PFSK-1 (cell line): ENCODE results near the gene SEC14L6.

Experiments used
- FOXP2 ChIP-seq: optimal IDR thresholded peaks from 2 replicates; pipeline ENCODE3; 2011; ENCODE audit warnings: borderline replicate concordance, control low read depth, inconsistent platforms; ENCODE audit not compliant: insufficient read depth; ENCODE audit errors: extremely low read length, extremely low read depth
- POLR2AphosphoS5 ChIP-seq: IDR thresholded peaks from 2 replicates; pipeline ENCODE4 v1.6.1; 2012; ENCODE audit warnings: low read depth, mild to moderate bottlenecking, control low read depth, low read length, moderate library complexity
- REST ChIP-seq, 2 experiments: IDR thresholded peaks; 2 replicates each; pipeline versions ENCODE4 v1.6.1 to v1.8.0; 2011 to 2012; ENCODE audit warnings: low read depth in 2 of 2, low read length in 2 of 2, control low read depth in 1 of 2, inconsistent platforms in 1 of 2, mild to moderate bottlenecking in 1 of 2, moderate library complexity in 1 of 2; ENCODE audit not compliant: insufficient read depth in 1 of 2
- SIN3A ChIP-seq: IDR thresholded peaks from 2 replicates; pipeline ENCODE4 v1.6.1; 2012; ENCODE audit warnings: mild to moderate bottlenecking, low read length, moderate library complexity, borderline replicate concordance; ENCODE audit not compliant: insufficient read depth
- TAF1 ChIP-seq: IDR thresholded peaks from 2 replicates; pipeline ENCODE4 v1.6.1; 2012; ENCODE audit warnings: low read length, control low read depth, borderline replicate concordance; ENCODE audit not compliant: insufficient read depth

The SEC14L6 gene

GRCh38 chr22:30523646-30524489 is 22.7 kb downstream of the SEC14L6 start:
- TF ChIP-seq FOXP2, result no peak
- no peak for TF ChIP-seq REST (IDR thresholded peaks at IDR 0.05; ENCODE audit: insufficient read depth in 1 of 2, low read depth in 2 of 2, low read length in 2 of 2)
- TF ChIP-seq POLR2AphosphoS5, result no peak
- TF ChIP-seq TAF1, result no peak
- TF ChIP-seq SIN3A, result no peak

GRCh38 chr22:30521368-30522156 is 25.0 kb downstream of the SEC14L6 start:
- TF ChIP-seq POLR2AphosphoS5 (no peak), TAF1 (no peak), REST (IDR thresholded peaks at IDR 0.05; ENCODE audit: insufficient read depth in 1 of 2, low read depth in 2 of 2, low read length in 2 of 2) (no peak), SIN3A (no peak), FOXP2 (no peak)

- TF ChIP-seq SIN3A, result no peak
- TF ChIP-seq FOXP2, result no peak
- no peak for TF ChIP-seq REST (IDR thresholded peaks at IDR 0.05; ENCODE audit: insufficient read depth in 1 of 2, low read depth in 2 of 2, low read length in 2 of 2)
- TF ChIP-seq POLR2AphosphoS5, result no peak
- no peak for TF ChIP-seq TAF1
Observed at GRCh38 chr22:30519842-30520425, 26.6 kb downstream of the SEC14L6 start.

- TF ChIP-seq POLR2AphosphoS5, result no peak
- no peak for TF ChIP-seq FOXP2
- no peak for TF ChIP-seq REST (IDR thresholded peaks at IDR 0.05; ENCODE audit: insufficient read depth in 1 of 2, low read depth in 2 of 2, low read length in 2 of 2)
- no peak for TF ChIP-seq TAF1
- TF ChIP-seq SIN3A, result no peak
Observed at GRCh38 chr22:30516731-30517130, 29.8 kb downstream of the SEC14L6 start.
